GM19099 (cell line): Measurements from ENCODE around the gene ARHGAP32.

Source experiments
- POLR2A ChIP-seq: IDR thresholded peaks from 3 replicates; pipeline ENCODE4 v1.6.1; 2011; ENCODE audit warnings: low read depth; ENCODE audit not compliant: insufficient read length; ENCODE audit errors: extremely low read depth

ARHGAP32 gene

DNA sequence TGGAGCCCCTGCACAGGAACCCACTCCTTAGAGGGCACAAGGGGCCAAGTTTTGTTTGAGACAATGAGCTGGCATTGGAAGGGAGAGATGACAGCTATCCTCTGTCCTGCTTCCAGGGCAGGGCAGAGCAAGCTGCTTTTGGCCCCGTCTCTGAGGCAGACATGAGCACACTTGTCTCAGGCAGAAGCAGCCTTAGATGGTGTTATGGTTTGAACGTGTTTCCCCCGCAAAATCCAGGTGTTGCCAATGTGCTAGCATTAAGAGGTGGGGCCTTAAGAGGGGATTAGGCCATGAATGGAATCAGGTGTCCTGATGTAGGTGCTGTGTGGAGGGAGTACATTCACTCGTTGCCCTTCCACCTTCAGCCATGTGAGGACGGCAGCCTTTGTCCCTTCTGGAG is 252.0 kb downstream of the ARHGAP32 start:
- no peak for TF ChIP-seq POLR2A

GRCh38 chr11:128939591-128939990 is 252.5 kb downstream of the ARHGAP32 start:
- no peak for TF ChIP-seq POLR2A

DNA sequence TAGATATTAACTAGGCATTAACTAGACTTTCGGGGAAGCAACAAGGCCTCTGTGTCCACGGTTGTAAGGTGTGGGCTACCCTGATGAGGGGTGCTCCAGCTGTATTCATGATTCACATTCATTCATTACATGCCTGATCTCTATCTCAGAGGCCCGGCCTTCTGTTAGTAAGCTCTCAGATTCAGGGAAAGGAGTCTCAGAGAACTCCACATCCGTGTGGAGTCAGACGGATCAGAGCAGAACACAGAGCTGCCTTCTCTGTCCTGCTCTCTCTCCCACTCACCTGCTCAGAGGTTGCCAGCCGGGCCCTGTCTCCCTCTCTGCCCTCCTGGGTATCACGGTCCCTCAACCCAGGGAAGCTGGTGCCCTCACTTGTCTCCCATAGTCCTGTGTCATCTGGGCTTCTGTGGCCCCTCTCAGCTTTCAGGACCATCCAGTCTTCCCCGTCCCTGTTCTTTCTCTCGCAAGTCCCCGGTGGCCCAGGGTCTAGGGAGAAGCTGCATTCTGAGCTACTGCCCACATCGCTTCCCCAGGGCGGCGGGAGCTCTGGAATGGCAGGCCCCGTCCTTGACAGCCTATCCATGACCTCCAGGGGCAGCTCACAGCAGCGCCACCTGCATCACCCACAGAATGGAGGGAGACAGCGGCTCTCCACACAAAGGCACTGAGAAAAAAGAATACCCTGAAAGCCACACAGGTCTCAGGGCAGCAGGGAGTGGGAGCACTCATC is 253.8 kb downstream of the ARHGAP32 start:
- TF ChIP-seq POLR2A = no peak

GRCh38 chr11:128937480-128937879 is 254.6 kb downstream of the ARHGAP32 start:
- TF ChIP-seq POLR2A = no peak

DNA sequence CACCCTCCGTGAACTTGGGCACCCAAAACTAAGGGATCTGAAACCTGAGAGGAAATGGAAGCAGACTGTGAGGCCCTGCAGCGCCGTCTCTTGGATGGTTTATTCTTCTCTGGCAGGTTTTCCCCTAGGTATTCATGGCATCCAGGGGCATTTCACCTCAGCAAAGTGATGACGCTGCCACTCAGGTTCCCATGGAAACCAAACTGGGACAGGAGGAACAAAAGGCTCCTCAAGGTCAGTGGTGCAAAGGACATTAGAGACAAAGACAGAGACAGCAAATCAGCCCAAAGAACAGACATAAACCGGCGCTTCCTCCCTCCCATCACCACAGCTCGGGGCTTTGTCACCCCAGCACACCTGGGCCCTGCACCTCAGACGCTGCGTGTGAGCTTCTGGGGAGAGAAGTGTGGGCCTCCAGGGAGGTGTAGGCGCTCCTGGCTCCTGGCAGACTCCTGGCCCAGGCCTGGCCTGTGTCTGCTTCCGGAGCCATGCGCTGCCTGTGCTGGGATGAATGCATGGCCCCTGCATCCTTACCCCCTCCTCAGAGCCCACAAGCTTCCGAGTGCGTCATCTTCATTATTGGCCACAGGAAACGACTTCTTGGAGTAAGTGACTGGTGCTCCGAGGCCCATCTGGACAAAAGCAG is 255.4 kb downstream of the ARHGAP32 start:
- no peak for TF ChIP-seq POLR2A

DNA sequence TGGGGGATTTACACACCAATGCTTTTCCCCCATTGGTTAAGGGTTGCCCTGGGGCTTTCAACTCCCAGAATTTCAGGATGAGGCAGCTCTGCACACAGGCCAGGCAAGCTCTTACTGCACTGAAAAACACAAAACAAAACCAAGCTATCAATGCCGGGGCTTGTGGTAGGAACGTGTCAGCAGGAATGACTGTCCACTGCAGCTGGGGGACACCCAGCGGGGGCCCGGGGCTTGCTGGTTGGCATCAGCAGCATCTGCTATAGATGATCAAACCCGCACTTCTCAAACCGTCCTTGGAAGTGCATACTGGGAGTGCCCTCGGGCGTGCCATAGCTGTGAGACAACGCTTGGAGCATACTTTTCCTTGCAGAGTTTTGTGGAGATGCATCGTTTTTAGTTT is 257.2 kb downstream of the ARHGAP32 start:
- TF ChIP-seq POLR2A = no peak

DNA sequence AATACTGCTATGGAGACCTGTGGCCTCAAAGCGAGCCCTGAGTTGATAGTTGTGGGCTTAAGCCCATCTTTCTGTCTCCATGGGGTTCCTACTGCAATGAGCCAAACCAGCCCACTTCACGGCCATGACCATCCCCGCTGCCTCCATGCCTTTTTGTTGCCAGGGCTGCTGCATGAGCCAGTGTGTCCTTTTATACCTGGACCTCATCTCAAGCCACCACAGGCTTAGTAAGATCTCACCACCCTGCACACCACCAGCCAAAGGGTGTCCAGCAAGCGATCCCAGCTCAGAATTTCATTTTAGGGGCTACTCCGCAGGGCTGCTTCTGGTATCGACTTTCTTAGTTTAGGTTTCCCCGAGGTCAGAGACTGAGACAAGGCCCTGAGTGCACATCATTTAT is 257.8 kb downstream of the ARHGAP32 start:
- TF ChIP-seq POLR2A = no peak

- no peak for TF ChIP-seq POLR2A
Measured at GRCh38 chr11:128933481-128934178, 258.5 kb downstream of the ARHGAP32 start.

DNA sequence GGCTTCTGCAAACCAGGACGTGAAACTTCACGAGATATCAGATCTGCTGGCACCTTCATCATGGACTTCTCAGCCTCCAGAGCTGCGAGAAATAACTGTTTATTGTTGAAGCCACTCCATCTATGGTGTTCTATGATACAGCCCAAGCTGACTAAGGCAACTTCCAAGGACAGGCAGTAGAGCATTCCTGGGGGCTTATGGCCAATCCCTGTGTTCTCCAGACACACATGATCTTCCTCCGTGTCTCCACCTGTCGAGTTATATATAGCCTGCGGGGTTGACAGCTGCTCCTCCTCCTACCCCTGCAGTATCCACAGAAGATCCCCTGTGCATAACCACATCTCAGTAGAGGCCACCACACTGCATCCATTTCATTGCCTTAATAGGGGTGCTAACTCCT is 260.5 kb downstream of the ARHGAP32 start:
- no peak for TF ChIP-seq POLR2A

- no peak for TF ChIP-seq POLR2A
Measured at GRCh38 chr11:128931066-128931465, 261.1 kb downstream of the ARHGAP32 start.

DNA sequence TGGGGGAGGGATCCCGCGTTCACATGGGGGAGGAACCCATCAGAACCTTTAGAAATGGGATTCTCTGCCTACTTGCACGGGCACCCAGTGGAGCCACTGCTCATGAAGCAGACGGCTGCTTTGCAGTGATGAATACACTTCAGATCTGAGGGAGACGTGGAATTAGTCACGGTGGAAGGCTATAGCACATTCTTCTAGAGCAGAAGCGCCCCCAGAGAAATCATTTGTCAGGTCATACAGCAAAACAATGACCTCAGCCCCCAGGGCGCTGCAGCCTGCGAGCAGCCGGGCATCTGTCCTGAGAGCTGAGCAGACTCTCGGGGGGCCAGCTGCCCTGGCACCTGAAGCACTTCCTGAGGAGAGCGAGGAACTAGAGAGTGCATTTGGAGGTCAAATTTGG is 262.1 kb downstream of the ARHGAP32 start:
- no peak for TF ChIP-seq POLR2A

- no peak for TF ChIP-seq POLR2A
Measured at GRCh38 chr11:128929468-128929867, 262.7 kb downstream of the ARHGAP32 start.

- TF ChIP-seq POLR2A = no peak
Measured at GRCh38 chr11:128928400-128928799, 263.7 kb downstream of the ARHGAP32 start.

GRCh38 chr11:128927683-128928336 is 264.3 kb downstream of the ARHGAP32 start:
- TF ChIP-seq POLR2A = no peak

GRCh38 chr11:128927108-128927461 is 265.0 kb downstream of the ARHGAP32 start:
- TF ChIP-seq POLR2A = no peak

GRCh38 chr11:128926437-128927107 is 265.6 kb downstream of the ARHGAP32 start:
- TF ChIP-seq POLR2A = no peak

GRCh38 chr11:128926000-128926399 is 266.1 kb downstream of the ARHGAP32 start:
- no peak for TF ChIP-seq POLR2A
